GM12872 (cell line): Measurements from ENCODE around the gene PLCB1.
A peak's percentile ranks its signal among the peaks of the same experiment; 100 is the strongest.

Source experiments
- CTCF ChIP-seq: IDR thresholded peaks from 3 replicates; pipeline ENCODE4 v1.5.1; 2011; ENCODE audit warnings: low read depth, mild to moderate bottlenecking, low read length, moderate library complexity; ENCODE audit not compliant: insufficient read depth

PLCB1 gene

GRCh38 chr20:8390037-8390433, 258.0 kb downstream of the PLCB1 start:
- no peak for TF ChIP-seq CTCF

DNA sequence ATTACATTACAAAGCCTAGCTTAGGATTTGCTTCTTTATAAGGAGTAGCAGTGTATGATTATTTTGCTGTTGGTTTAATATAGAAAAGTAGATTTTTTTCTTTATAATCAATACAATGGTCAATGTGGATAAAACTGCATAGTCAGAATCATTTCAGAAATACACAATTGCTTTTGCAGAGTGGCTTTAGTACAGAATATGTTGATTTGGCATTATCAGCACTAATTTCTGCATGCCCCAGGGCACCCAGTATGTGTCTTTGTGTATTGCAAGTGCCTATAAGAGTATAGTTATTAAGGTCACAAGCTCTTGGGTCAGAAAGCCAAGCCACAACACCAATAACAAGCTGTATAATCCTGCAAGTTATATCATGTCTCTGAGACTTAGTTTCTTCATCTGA, 258.4 kb downstream of the PLCB1 start:
- TF ChIP-seq CTCF = no peak

DNA sequence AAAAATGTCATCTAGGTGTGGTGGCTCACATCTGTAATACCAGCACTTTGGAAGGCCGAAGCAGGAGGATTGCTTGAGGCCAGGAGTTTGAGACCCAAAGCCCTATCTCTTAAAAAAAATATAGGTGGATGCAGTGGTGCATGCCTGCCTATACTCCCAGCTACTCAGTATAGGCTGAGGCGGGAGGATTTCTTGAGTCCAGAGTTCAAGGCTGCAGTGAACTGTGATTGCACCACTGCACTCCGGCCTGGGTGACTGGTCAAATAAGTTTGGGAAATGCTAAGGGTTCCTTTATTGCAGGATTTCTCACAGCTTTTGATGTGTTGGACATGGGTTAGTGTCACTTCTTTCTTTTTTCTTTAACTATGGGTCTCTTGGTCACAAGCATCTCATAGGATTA, 261.3 kb downstream of the PLCB1 start:
- no peak for TF ChIP-seq CTCF

GRCh38 chr20:8394308-8394945, 262.4 kb downstream of the PLCB1 start:
- TF ChIP-seq CTCF = no peak

DNA sequence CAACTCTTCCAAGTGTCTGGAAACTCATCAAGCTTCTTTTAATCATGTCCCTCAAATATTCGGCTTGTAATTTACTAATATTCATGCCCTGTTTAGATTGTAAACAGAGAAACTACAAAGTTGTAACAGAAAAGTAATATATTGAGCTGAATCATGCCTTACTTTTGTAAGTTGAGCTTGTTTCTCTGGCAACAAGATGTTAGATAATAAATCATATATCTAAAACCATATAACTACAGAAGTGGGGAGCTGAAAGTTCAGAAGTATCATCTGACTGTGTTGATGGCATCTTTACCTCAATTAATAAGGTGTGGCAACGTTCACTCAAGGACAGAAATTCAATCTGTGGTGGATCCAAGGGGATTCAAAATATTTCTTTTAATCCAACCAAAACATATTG, 263.9 kb downstream of the PLCB1 start:
- TF ChIP-seq CTCF = no peak

DNA sequence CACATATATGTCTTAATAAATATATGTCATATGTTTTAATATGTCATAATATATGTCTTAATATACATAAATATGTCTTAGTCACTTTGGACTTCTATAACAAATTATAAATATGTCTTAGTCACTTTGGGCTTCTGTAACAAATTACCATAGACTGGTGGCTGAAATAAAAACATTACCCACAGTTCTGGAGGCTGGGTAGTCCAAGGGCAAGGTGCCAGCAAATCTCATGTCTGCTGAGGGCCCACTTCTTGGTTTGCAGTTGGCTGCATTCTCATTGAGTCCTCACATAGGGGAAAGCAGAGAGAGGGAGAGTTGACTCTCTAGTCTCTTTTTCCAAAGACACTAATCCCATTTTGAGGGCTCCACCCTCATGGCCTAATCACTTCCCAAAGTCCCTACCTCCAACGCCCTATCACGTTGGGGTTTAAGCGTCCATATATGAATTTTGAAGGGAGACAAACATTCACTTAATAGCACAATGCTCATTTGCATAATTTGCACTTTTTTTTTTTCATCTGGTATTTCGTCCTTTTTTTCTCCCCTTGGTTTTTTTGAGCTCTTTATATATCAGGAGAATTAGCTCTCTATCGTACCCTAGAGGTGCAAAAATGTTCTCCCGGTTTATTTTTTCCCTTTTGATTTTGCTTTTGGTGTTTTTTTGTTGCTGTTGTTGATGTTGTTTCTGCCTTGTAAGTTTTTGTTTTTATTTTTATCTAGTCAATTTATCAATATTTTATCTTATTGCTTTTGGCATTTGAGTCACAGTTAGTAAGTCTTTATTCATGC, 266.4 kb downstream of the PLCB1 start:
- 0 out of 3 replicates have a peak, but pooled peaks have one; percentile 3 for TF ChIP-seq CTCF

DNA sequence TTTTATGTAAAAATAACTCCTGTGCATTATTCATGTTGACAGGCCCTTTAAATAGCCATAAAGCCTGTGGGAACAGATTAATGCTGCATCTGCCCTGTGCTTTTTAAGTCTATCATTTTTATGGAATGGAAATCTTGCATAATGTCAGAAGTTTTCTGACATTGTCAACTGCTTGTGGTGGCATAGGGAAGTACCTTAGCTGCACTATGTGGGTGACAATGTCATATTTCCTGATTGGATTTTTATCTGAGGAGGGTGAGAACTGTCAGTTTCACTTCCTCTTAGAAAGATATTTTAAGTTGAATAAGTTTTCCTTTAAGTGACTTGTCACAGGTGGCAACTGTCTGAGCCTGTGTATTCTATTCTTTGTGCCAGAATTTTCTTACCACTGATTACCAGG, 267.9 kb downstream of the PLCB1 start:
- no peak for TF ChIP-seq CTCF
